HPDE6-E6E7 (cell line): ENCODE data around the gene EAF1.
"Not testable (repeated sequence)": the region's sequence is repeated elsewhere in the genome, so short reads cannot be mapped to it uniquely, and the experiment has no call there.

Experiments
- DNase-seq: peaks from one replicate; pipeline ENCODE4 v3.0.0; 2011; ENCODE audit warnings: missing footprints; ENCODE audit errors: extremely low spot score

The EAF1 gene

GRCh38 chr3:15427182-15427880 is at the start of gene EAF1, which contains the start of gene METTL6:
TSS of gene EAF1 (plus strand) at chr3:15427598. CDS start at chr3:15427780, 182 bp downstream.
TSS of gene METTL6 (minus strand) at chr3:15427544. CDS start at chr3:15426511, 1,033 bp downstream.
- DNase-seq, result peak; percentile 45

DNA sequence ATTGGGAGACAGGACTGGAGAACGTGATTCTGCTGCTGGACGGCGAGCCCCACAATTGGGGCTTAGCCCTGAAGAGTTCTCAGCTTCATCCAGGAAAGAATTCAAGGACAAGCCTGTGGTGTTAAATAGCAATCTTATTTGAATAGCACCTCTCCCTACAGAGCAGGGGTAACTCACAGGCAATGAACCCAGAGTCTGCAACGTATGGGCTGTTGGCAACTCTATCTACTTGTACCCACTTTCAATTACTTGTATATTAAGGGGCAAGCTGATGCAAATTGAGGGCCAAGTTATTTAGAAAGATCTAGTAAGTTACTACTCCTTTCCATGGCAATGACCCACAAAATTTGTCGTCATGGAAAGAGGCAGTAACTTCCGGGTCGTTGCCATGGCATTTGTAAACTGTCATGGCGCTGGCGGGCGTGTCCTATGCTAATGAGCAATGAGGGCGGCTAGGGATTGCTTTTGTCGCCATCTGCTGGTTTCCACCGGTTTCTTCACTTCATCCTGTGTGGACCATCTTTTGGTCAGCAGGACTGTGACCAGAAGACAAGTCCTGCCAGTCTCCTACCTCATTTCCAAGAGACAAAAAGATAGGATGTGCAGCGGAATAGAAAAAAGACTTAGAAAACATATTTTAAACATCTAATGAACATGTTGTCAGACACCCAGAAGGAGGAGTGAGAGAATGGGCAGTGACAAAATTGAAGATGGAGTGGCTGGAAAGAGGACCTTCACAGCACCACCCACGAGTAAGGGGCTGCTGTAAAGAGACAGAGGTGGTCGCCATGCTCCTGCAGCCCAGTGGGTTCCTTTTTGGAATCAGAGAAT is 49.2 kb upstream of the EAF1 start:
- DNase-seq, result peak; percentile 3

DNA sequence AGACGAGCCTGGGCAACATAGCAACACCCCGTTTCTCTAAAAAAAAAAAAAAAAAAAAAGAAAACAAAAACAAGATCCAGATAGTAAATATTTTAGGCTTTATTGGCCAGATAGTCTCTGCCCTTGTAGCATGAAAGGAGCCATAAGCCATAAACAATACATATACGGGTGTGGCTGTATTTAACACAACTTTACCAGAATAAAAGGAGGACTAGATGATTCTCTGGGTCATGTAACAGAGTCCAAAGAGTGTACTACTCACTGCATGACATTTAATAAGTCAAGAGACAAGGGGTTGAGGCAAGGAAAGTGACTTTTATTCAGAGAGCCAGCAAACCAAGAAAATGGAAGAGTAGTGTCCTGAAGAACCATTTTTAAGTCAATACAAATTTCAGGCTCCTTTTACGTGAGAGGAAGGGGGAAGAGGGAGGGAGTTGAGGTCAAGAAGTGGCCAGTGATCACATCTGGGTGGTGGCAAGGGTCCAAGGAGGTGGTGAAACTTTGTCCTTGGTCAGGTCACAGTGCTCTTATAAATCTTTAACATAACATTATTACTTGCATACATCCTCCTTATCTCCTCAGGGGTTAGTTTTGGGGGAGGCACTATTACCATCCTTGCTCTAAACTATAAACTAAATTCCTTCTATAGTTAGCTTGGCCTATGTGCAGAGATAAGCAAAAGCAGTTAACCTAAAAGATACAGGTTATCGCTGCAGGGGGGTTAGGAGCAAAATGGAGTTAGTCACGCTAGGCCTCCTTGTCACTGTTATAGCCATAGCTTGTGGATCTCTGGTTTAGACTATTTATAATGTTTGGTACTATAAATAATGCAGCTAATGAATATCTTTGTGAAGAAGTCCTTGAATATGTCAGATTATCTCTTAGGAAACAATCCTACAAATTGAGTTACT is 46.2 kb upstream of the EAF1 start:
- no peak for DNase-seq

GRCh38 chr3:15382405-15382923 is 44.9 kb upstream of the EAF1 start:
- DNase-seq, result no peak

DNA sequence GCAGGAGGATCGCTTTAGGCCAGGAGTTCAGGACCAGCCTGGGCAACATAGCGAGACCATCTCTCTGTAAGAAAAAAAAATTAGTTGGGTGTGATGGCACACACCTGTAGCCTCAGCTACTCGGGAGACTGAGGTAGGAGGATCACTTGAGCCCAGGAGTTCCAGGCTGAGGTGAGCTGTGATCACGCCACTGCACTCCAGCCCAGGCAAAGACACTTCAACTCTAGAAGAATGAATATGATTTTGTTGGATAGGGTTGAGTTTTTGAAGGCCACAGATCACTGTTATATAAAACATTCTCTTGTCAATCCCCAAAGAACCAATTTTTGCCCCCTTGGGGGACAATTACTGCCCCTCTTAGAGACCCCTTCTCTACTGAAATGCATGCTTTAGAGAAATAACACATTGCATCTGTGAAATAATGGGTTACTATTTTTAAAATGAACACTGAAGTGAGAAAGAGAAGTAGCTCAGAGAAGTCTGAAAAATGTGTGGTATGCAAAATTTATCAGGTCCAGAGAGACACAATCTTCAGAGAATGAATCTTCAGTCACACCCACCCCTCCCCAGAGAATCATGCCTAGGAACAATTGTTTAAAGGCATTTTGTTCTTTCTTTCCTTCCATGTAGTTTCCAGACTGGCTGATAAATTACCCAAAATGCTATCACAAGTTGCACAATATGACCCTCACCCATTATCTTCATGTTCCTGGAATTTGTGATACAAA is 42.7 kb upstream of the EAF1 start:
- no peak for DNase-seq

DNA sequence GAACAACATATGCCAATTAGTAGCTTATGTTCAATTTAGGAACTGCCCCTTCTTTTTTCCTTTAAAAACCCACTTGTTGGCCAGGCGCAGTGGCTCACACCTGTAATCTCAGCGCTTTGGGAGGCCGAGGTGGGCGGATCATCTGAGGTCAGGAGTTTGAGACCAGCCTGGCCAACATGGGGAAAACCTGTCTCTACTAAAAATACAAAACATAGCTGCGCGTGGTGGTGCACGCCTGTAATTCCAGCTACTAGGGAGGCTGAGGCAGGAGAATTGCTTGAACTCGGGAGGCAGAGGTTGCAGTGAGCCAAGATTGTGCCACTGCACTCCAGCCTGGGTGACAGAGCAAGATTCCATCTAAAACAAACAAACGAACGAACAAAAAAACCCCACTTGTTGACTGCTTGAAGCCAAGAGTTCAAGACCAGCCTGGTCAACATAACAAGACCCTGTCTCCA is 42.1 kb upstream of the EAF1 start:
- DNase-seq, result not testable (repeated sequence)

GRCh38 chr3:15385901-15386653 is 41.3 kb upstream of the EAF1 start:
- DNase-seq, result no peak

GRCh38 chr3:15386654-15386955 is 40.8 kb upstream of the EAF1 start:
- not testable (repeated sequence) for DNase-seq

- no peak for DNase-seq
Observed at GRCh38 chr3:15387171-15387581, 40.2 kb upstream of the EAF1 start.

DNA sequence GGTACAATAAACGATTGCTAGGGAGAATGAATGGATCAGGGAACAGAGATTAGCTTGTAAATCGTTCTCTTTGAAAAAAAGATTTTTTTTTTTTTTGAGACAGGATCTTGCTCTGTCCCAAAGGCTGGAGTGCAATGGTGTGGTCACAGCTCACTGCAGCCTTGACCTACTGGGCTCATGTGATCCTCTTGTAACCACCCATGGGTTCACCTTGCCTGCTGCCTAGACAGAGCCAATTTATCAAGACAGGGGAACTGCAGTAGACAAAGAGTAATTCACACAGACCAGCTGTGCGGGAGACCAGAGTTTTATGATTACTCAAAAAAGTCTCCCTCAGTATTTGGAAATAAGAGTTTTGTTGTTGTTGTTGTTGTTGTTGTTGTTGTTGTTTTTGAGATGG is 39.7 kb upstream of the EAF1 start:
- no peak for DNase-seq

- DNase-seq, result not testable (repeated sequence)
Observed at GRCh38 chr3:15388335-15388734, 39.1 kb upstream of the EAF1 start.

DNA sequence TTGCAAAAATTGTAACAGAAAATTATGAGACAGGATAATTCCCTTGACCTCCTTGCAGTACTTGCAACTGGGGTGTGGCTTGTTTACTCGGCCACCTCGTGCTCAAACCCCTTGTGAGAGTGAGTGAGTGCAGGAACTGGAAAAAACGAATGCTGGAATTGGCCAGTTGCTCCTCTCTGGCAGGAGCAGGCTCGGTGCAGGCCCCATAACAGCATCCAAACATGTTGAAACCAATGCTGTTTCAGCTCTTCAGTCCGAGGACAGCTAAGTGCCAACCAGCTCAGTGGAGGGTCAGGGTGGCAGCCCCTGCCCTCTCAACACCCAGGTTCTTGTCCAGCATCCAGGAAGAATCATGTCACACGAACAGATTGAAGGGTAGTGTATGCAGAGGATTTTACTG is 36.9 kb upstream of the EAF1 start:
- DNase-seq, result no peak

DNA sequence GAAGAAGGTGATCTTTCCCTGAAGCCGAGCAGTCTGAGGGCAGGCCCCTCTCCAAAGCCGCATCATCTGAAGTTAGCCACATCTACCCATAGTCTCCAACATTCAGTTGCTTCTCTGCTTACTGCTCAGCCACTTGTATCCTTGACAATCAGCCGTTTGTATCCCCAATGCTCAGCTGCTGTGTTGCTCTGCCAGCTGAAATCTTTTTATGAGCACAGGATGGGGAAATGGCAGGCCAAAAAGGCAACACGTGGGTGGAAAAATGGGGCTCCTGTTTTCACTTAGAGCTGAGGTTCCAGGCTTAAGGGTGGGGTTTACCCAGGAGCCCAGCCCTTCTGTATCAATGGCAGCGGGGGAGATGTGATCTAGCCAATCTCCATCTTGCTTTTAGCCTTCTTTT is 36.4 kb upstream of the EAF1 start:
- DNase-seq, result no peak

DNA sequence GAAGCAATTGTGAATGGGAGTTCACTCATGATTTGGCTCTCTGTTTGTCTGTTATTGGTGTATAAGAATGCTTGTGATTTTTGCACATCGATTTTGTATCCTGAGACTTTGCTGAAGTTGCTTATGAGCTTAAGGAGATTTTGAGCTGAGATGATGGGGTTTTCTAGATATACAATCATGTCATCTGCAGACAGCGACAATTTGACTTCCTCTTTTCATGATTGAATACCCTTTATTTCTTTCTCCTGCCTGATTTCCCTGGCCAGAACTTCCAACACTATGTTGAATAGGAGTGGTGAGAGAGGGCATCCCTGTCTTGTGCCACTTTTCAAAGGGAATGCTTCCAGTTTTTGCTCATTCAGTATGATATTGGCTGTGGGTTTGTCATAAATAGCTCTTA is 34.1 kb upstream of the EAF1 start:
- not testable (repeated sequence) for DNase-seq

DNA sequence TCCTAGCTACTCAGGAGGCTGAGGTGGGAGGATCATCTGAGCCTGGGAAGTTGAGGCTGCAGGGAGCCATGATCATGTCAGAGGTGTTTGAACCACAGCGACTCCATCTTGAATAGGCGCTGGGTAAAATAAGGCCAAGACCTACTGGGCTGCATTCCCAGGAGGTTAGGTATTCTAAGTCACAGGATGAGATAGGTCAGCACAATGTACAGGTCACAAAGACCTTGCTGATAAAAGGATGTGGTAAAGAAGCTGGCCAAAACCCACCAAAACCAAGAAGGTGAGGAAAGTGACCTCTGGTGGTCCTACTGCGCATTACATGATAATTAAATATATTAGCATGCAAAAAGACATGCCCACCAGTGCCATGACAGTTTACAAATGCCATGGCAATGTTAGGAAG is 28.7 kb upstream of the EAF1 start:
- DNase-seq, result not testable (repeated sequence)

DNA sequence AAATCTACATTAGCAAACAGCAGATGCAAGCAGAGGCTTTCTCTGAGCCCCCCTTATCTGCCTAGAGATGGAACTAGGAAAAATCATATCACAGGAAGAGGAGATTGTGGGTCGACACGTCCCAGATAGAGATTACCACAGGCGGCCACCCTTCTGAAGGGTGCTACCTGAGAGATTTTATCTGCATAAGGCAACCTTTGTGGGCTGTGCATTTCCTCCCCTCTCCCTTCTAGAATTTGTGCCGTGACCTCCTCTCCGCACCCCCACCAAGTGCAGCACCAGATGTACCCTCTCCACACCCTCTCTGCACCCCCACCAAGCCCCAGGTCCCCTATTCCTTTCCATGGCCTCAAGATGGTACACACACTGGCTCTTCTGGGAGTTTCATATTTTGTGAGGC is 27.4 kb upstream of the EAF1 start:
- no peak for DNase-seq

- no peak for DNase-seq
Observed at GRCh38 chr3:15401936-15402335, 25.5 kb upstream of the EAF1 start.

- no peak for DNase-seq
Observed at GRCh38 chr3:15403495-15403894, 23.9 kb upstream of the EAF1 start.

DNA sequence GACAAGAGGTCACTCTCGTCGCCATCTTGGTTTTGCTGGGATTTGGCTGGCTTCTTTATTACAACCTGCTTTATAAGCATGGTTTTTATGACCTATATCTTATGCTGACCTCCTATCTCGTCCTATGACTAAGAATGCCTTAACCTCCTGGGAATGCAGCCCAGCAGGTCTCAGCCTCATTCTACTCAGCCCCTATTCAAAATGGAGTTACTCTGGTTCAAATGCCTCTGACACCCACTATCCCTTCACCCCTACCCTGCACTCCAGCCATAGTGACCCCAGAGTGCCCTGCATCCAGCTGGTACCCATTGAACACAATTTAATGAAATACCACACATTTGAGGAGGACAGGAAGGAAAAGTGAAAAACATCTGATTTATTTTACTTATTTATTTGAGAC is 23.4 kb upstream of the EAF1 start:
- no peak for DNase-seq

- DNase-seq, result no peak
Observed at GRCh38 chr3:15404767-15405166, 22.6 kb upstream of the EAF1 start.
